ENCODE results near the gene SPATS2. TPM values are rescaled to one million over a fixed set of nuclear protein-coding genes. Genes with fewer than 3 reads are reported as not detected.

SPATS2 gene
- total RNA-seq, 1 donor from 2014 or later, result 49.5 TPM

- TF ChIP-seq EZH2 (IDR thresholded peaks at IDR 0.05), result no peak
- TF ChIP-seq CTCF (IDR thresholded peaks at IDR 0.05), result no peak
- TF ChIP-seq EZH2phosphoT487 (IDR thresholded peaks at IDR 0.05), result no peak
- H3K9me3 Mint-ChIP-seq, result no peaks in the 10 kb centered on the region
- peaks cover 6% of the 10 kb centered on the region for H3K4me1 Mint-ChIP-seq
- Histone ChIP-seq H3K4me1 (peaks cover 7% of the 10 kb centered on the region), H3K27me3 (peaks cover 29% of the 10 kb centered on the region), H3K79me2 (ENCODE audit: low read depth) (no peaks in the 10 kb centered on the region), H3K27ac (no peak overlapping the region), H3K4me3 (no peak overlapping the region), H3K36me3 (no peaks in the 10 kb centered on the region), H3K9me3 (ENCODE audit: low read depth) (no peaks in the 10 kb centered on the region), H3K4me2 (no peak overlapping the region), H3K9ac (no peak overlapping the region), H4K20me1 (ENCODE audit: low read depth) (peaks cover 2% of the 10 kb centered on the region), H3F3A (ENCODE audit: low read depth) (peaks cover 2% of the 10 kb centered on the region), H2AFZ (replicated peaks) (no peak overlapping the region)
- no peaks in the 10 kb centered on the region for H3K36me3 Mint-ChIP-seq
- no peak for DNase-seq (ENCODE audit: low spot score)
- H3K4me3 Mint-ChIP-seq, result no peak overlapping the region
- H3K27ac Mint-ChIP-seq, result no peak overlapping the region
- H3K27me3 Mint-ChIP-seq (ENCODE audit: insufficient read depth, low read depth), result peaks cover 21% of the 10 kb centered on the region
Measured at GRCh38 chr12:49352351-49352750, 14.9 kb upstream of the SPATS2 start.

- Histone ChIP-seq H2AFZ (replicated peaks) (no peak overlapping the region), H3K9ac (no peak overlapping the region), H4K20me1 (ENCODE audit: low read depth) (no peaks in the 10 kb centered on the region), H3K79me2 (ENCODE audit: low read depth) (no peaks in the 10 kb centered on the region), H3K4me1 (no peaks in the 10 kb centered on the region), H3K9me3 (ENCODE audit: low read depth) (no peaks in the 10 kb centered on the region), H3K27me3 (no peaks in the 10 kb centered on the region), H3K4me3 (no peak overlapping the region), H3K27ac (no peak overlapping the region), H3F3A (ENCODE audit: low read depth) (no peaks in the 10 kb centered on the region), H3K4me2 (no peak overlapping the region), H3K36me3 (no peaks in the 10 kb centered on the region)
- H3K36me3 Mint-ChIP-seq, result no peaks in the 10 kb centered on the region
- DNase-seq (ENCODE audit: low spot score), result no peak
- H3K9me3 Mint-ChIP-seq, result no peaks in the 10 kb centered on the region
- no peak overlapping the region for H3K4me3 Mint-ChIP-seq
- TF ChIP-seq CTCF (IDR thresholded peaks at IDR 0.05) (no peak), EZH2phosphoT487 (IDR thresholded peaks at IDR 0.05) (no peak), EZH2 (IDR thresholded peaks at IDR 0.05) (no peak)
- H3K27me3 Mint-ChIP-seq (ENCODE audit: insufficient read depth, low read depth), result peaks cover 18% of the 10 kb centered on the region
- no peak overlapping the region for H3K27ac Mint-ChIP-seq
- peaks cover 12% of the 10 kb centered on the region for H3K4me1 Mint-ChIP-seq
Measured at GRCh38 chr12:49355913-49356312, 11.3 kb upstream of the SPATS2 start.

GRCh38 chr12:49357103-49357678, 10.1 kb upstream of the SPATS2 start:
- peaks cover 18% of the 10 kb centered on the region for H3K27me3 Mint-ChIP-seq (ENCODE audit: insufficient read depth, low read depth)

More at GRCh38 chr12:49357103-49357678, 10.1 kb upstream of the SPATS2 start:
- Histone ChIP-seq H3K9ac (no peak overlapping the region), H3K4me3 (no peak overlapping the region), H3K27ac (no peak overlapping the region), H3K9me3 (ENCODE audit: low read depth) (no peaks in the 10 kb centered on the region), H2AFZ (replicated peaks) (no peak overlapping the region), H3K4me1 (no peaks in the 10 kb centered on the region), H3K27me3 (no peaks in the 10 kb centered on the region), H3K36me3 (no peaks in the 10 kb centered on the region), H4K20me1 (ENCODE audit: low read depth) (no peaks in the 10 kb centered on the region), H3K4me2 (no peak overlapping the region), H3K79me2 (ENCODE audit: low read depth) (no peaks in the 10 kb centered on the region), H3F3A (ENCODE audit: low read depth) (no peaks in the 10 kb centered on the region)
- Mint-ChIP-seq H3K9me3 (no peaks in the 10 kb centered on the region), H3K27ac (no peak overlapping the region), H3K4me1 (peaks cover 12% of the 10 kb centered on the region), H3K4me3 (no peak overlapping the region), H3K36me3 (no peaks in the 10 kb centered on the region)
- TF ChIP-seq EZH2phosphoT487 (IDR thresholded peaks at IDR 0.05) (no peak), EZH2 (IDR thresholded peaks at IDR 0.05) (no peak), CTCF (IDR thresholded peaks at IDR 0.05) (peak; percentile 67)
- peak; percentile 37 for DNase-seq (ENCODE audit: low spot score)
